KBM-7 (cell line): Measurements from ENCODE around the gene MAML3.

Experiments used
- DNase-seq: peaks from one replicate; pipeline ENCODE4 v3.0.0-alpha.2; 2015
- in situ Hi-C: fragments of 300-500 bp; cut with MboI; formaldehyde crosslinking; loops from 2 replicates; pipeline ENCODE4 v1.14.3; 2020; ENCODE audit warnings: low sequenced_read_pairs, low pct_unique_long_range_greater_than_20kb, mixed read lengths

Gene MAML3

GRCh38 chr4:139873111-139873860 lies 280.7 kb downstream of the MAML3 start:
- in situ Hi-C loops: no loop called here
- DNase-seq: no peak

DNA sequence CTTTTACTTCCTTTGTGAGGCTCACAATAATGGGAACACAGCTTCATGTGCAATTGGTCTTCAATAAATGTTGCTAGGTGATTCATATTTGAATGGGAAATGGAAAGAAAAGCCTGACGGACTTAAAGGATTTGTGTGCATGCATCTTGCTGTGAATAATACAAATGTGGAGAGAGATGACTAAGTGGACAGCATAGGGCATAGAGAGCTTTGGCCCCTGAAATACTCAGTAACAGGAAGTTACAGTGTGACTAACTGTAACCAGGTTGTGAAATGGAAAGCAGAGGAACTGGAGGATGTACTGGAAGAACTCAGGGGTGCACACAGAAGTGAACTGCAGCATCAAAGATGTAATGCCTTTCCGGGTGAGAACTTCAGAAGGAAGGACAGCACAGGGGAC lies 281.7 kb downstream of the MAML3 start:
- in situ Hi-C loops: no loop called here

GRCh38 chr4:139869810-139870209 lies 284.2 kb downstream of the MAML3 start:
- in situ Hi-C loops: no loop called here
- DNase-seq: no peak

More for the DNA sequence above, 281.7 kb downstream of the MAML3 start:
- DNase-seq: peak; percentile 48

DNA sequence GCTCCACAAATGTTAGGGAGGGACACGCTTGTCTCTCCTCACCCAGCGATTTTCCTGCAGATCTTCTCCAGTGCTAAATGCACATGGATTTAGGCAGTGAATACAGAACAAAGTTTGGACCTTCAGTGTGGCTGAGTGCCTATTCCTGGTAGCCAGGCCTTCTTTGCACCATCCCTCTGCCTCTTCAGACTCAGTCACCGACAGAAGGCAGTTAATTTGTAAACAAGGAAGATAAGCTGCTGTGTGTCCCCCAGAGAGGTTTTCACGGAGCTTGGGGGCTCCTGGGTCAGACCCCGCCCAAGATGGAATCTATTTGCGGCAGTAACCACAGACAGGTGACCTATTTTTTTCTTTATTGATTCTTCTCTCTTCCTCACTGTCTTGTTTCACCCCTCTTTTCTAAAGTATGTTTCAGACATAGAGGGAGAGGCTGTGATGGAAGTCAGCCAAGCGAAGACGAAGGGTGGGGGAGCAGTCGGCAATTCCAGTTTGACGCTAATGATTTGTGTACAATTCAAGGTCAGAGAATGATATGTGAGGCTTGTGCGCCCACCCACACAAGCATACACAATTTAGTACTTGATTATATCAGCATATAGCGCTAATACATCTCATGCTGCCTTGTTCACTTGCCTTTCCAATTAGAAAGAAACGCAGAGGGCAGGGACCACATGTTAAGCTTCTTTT lies 287.6 kb downstream of the MAML3 start:
- DNase-seq: no peak
- in situ Hi-C loops: no loop called here

DNA sequence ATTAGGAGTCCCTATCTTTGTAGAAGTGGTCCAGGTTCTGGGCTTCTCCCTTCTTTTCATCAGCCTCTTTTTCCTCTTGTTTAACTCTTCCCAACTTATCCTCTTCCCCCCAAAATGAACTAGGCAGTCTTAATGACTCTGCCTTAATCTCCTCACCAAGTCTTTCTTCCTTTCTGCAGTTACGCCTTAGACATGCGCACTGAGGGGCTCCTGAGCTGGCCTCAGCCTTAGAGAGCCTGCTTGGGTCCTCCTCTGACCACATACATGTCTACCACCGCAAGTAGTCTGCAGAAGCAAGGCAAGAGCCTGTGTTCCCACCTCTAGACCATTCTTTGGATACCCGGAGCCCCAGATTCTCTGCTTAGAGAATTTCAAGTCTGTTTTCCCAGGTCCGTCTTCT lies 288.4 kb downstream of the MAML3 start:
- in situ Hi-C loops: no loop called here
- DNase-seq: no peak

- DNase-seq: no peak
- in situ Hi-C loops: no loop called here
These were observed 290.5 kb downstream of the MAML3 start for GRCh38 chr4:139863531-139863930.

DNA sequence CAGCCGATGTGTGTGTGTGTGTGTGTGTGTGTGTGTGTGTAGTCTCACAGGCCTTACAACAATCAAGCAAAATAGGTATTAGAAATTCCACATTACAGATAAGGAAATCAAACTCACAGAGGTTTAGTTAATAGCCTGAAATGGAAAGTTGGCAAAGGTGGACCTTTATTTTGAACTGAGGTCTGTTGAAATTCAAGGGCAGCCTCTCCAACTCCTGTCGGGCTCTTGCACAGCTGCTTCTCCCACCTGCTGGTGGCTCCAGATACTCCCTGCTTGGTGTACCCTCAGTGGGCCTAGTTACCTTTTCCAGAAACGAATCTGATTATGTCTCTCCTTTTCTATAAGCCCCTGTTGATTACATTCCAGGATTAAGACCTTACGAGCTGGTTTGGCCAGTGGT lies 292.5 kb downstream of the MAML3 start:
- no peak for DNase-seq
- in situ Hi-C loops: no loop called here

GRCh38 chr4:139860435-139861024 lies 293.5 kb downstream of the MAML3 start:
- in situ Hi-C loops: no loop called here
- no peak for DNase-seq

GRCh38 chr4:139859876-139860275 lies 294.1 kb downstream of the MAML3 start:
- no peak for DNase-seq
- in situ Hi-C loops: no loop called here

GRCh38 chr4:139858436-139859205 lies 295.4 kb downstream of the MAML3 start:
- in situ Hi-C loops: no loop called here
- no peak for DNase-seq

DNA sequence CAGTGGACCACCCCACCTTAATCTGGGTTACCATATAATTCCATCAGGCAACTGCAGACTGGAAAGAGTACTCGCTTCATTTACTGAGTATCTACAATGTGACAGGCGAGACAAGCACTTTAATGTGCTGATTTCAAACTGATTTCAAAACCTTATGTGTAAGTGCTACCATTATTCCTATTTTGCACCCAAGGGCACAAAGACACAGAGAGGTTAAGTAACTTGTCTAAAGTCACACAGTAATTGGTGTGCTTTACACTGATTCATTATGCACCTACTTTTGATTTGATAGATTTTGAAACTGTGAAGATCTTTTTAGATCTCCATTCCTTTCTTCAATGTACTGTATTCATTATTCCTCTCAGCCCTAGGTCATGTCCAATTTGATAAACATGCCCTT lies 296.0 kb downstream of the MAML3 start:
- in situ Hi-C loops: no loop called here
- no peak for DNase-seq

GRCh38 chr4:139857021-139857420 lies 297.0 kb downstream of the MAML3 start:
- in situ Hi-C loops: no loop called here
- DNase-seq: peak; percentile 79

DNA sequence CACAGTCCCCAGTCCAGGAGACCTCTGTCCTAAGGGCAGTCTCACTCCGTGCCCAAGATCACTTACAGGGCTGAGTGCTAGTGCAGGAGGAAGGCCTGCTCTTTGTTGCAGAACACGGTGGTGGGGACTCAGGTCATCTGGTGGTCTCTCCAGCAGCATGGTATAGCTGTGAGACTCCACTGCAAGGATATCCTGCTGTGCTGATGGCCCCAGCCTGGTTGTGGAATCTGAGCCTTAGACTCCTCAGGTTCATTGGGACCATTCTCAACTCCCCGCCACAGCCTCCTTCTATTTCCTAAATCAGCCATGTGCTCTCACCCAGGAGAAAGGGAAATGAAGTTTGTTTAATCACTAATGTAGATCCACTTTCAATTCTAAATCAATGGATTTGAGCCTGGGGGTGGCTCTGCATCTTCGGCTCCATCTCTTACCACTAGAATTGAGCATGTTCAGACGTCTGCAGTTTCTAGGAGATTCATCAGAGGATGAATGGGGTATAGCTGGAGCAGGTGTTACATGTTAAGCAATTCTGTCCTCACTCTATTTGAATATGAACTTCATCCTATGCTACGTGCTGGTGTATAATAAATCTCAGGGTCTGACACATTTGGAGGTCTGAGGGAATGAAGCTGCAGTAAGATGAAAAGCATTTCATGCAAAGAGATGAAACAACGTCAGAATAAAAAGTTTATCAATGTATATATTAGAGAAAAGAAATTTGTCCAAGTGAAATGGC lies 299.1 kb downstream of the MAML3 start:
- DNase-seq: no peak
- in situ Hi-C loops: no loop called here

- in situ Hi-C loops: no loop called here
- no peak for DNase-seq
These were observed 300.7 kb downstream of the MAML3 start for GRCh38 chr4:139853309-139853708.

DNA sequence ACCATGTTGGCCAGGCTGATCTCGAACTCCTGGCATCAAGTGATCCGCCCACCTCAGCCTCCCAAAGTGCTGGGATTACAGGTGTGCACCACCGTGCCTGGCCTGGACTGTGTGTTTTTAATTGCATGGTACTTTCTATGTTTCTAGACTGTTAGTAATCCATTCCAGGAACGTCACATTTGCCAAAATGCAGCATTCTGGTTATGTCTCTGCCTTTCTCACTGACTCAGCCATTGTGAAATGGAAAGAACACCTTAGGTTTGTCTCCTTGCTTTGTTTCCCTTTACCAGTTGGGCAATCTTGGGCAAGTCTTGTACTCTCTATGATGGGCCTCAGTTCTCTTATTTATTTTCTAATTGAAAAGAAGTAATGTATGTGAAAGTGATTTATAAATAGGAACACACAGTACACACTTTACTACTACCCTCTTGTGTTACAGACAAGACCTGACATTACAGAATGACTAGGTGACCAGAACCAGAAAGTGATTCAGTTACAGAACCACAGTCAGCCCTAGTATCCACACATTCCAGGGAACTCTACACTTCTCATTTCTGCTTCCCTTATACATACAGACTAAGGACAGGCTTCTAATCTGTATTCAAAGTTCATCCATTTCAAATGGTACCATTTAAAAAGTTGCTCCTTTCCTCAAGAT lies 301.2 kb downstream of the MAML3 start:
- no peak for DNase-seq
- in situ Hi-C loops: no loop called here

- in situ Hi-C loops: no loop called here
- DNase-seq: no peak
These were observed 302.3 kb downstream of the MAML3 start for GRCh38 chr4:139851639-139852038.

DNA sequence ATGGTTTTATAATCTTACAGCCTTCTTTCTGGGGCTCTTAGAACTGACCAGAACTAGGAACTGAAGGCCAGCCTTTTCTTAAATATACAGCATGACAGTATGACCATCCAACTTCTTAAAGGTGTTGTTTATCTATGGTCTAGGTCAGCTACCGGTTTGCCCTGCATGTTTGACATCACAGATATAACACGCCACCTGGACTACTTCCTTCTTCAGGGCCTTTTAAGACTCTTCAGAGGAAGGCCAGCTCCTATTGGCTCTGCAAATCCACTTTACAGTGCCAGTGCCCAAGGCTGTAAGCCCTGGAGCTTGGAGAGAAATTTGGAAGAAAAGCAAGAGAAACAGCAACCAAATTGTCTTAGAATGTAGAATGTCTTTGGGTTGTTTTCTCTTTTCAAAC lies 302.9 kb downstream of the MAML3 start:
- no peak for DNase-seq
- in situ Hi-C loops: no loop called here

DNA sequence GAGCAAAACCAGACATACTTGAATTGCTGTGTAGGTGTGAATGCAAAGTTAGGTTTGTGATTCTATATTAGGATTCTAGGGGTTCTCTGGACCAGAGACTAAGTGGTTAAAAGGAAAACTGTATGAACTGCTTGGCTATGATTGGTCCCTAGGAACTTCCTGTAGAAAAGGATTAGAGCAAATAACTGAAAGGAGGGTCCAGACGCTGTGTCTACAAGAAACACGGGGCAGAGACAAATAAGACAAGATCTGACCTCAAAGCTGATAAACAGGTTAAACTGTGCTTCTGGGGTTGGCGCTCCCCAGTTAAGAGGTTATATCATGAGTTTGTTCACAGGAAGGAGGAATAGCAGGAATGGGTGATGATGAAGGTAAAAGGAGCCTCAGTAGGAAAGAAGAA lies 304.8 kb downstream of the MAML3 start:
- in situ Hi-C loops: no loop called here
- no peak for DNase-seq

DNA sequence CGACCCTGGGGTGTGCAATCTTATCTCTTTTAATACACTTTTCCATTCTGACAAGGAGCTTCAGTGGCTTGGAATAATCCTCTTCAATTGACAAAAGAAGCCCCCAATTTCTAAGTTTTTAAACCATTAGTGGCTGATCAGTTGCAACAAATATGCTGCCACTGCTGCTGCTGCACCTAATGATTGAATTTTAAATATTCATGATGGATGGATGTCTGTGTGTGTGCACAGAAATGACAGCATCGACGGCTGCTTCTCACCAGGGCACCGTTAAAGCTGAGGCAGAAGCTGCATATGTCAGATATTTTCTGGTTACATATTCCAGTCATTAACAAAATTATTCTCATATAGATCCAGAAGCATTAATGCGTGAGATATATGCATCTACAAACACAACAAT lies 306.0 kb downstream of the MAML3 start:
- DNase-seq: no peak
- in situ Hi-C loops: no loop called here
